ENCODE results near the gene BMP2K. TPM values are rescaled to one million over a fixed set of nuclear protein-coding genes. Genes with fewer than 3 reads are reported as not detected.

The BMP2K gene
- total RNA-seq, 1 donor: 85.1 TPM

DNA sequence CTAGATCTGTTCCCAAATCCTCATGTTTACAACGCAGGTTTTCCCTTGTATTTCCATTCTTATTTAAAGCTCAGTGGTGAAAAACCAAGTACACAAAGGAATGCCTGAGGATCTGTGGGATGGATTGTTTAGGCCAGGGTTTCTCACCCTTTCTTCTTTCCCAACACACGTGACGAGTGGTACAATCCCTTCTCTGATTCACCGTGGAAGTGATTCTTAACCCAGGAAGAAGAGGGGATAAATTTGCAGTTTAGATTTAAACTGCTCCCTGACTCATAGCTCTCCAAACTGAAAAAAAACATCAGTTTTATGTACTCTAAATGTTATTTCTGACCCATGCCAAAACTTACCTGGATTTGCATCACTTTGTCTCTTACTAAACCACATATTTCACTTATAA lies 146.1 kb downstream of the BMP2K start:
- no peak overlapping the region for H3K4me3 ChIP-seq (ENCODE audit: low read depth, low read length)
- TF ChIP-seq, protein P1, sequence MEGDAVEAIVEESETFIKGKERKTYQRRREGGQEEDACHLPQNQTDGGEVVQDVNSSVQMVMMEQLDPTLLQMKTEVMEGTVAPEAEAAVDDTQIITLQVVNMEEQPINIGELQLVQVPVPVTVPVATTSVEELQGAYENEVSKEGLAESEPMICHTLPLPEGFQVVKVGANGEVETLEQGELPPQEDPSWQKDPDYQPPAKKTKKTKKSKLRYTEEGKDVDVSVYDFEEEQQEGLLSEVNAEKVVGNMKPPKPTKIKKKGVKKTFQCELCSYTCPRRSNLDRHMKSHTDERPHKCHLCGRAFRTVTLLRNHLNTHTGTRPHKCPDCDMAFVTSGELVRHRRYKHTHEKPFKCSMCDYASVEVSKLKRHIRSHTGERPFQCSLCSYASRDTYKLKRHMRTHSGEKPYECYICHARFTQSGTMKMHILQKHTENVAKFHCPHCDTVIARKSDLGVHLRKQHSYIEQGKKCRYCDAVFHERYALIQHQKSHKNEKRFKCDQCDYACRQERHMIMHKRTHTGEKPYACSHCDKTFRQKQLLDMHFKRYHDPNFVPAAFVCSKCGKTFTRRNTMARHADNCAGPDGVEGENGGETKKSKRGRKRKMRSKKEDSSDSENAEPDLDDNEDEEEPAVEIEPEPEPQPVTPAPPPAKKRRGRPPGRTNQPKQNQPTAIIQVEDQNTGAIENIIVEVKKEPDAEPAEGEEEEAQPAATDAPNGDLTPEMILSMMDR (IDR thresholded peaks at IDR 0.05; ENCODE audit: insufficient read depth, low read length): no peak
- peak; percentile 37 for DNase-seq (ENCODE audit: low read depth)

DNA sequence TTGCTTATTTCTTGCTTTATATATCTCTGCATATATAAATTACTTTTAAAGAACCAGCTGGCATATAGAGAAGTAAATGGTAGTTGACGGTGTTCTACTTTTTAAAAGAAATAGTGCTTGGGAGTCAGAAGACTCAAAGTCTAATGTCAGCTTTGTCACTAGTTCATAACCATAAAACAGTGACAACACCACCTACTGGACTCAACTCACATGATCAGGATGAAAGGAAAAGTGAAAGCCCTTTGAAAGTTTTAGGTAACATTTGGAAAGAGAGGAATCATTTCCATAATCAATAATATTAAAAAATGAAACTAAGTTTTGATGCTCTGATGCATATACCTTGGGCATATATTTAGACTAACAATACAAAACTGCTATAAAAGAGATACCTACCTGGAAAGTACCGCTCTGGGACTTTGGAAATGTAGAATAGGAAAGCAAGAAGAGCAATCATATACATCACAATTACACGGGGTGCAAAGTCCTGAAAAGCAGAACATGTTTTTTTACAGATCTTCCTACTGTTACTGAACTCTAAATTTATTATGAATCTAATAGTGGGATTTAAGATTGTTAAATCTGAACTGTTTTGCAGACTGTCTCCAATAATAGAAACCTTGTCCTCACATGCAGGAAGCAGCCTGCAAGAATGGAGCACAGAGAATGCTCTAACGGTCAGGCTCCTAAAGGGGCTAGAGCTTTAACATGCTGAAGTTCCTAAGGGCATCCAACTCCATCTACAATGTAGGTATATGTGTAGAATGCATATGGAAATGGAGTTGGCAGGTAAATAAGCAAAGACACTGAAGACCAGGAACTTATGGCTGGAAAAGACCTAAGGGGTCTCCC lies 147.5 kb downstream of the BMP2K start:
- no peak overlapping the region for H3K4me3 ChIP-seq (ENCODE audit: low read depth, low read length)
- DNase-seq (ENCODE audit: low read depth): no peak
- TF ChIP-seq, protein P1 (IDR thresholded peaks at IDR 0.05; ENCODE audit: insufficient read depth, low read length): no peak

DNA sequence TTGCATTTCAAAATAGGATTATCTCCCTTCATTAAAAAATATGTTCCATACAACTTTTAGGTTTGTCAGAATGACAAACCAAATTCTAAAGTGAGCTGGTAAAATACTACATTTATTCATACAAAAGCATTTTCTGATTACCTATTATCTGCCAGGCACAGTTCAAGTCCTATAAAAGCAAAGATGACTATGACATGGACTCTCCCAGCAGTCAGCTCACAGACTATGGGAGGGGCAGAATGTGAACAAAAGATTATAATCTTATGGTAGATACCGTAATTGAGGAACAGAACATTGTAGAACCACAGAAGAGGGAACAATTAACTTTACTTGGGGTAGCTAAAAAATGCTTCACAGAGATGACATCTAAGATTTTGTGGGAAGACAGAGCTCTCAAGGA lies 150.7 kb downstream of the BMP2K start:
- no peak for DNase-seq (ENCODE audit: low read depth)
- TF ChIP-seq, protein P1 (IDR thresholded peaks at IDR 0.05; ENCODE audit: insufficient read depth, low read length): no peak

DNA sequence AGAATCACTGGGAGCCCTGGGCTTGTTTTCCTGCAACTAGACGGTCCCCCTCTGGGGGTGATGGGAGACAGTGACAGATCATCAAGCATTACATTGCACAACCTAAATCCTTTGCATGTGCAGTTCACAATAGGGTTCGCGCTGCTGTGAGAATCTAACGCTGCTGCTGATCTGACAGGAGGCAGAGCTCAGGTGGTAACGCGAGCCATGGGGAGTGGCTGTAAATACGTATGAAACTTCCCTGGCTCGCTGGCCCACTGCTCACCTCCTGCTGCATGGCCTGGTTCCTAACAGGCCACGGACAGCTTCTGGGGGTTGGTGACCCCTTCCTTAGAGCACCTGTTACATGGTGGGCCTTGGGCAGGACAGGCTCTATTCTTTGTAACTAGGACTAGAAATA lies 152.7 kb downstream of the BMP2K start:
- DNase-seq (ENCODE audit: low read depth): no peak
- no peak overlapping the region for H3K4me3 ChIP-seq (ENCODE audit: low read depth, low read length)
- TF ChIP-seq, protein P1 (IDR thresholded peaks at IDR 0.05; ENCODE audit: insufficient read depth, low read length): no peak

More for the DNA sequence above, 150.7 kb downstream of the BMP2K start:
- H3K4me3 ChIP-seq (ENCODE audit: low read depth, low read length): no peak overlapping the region

DNA sequence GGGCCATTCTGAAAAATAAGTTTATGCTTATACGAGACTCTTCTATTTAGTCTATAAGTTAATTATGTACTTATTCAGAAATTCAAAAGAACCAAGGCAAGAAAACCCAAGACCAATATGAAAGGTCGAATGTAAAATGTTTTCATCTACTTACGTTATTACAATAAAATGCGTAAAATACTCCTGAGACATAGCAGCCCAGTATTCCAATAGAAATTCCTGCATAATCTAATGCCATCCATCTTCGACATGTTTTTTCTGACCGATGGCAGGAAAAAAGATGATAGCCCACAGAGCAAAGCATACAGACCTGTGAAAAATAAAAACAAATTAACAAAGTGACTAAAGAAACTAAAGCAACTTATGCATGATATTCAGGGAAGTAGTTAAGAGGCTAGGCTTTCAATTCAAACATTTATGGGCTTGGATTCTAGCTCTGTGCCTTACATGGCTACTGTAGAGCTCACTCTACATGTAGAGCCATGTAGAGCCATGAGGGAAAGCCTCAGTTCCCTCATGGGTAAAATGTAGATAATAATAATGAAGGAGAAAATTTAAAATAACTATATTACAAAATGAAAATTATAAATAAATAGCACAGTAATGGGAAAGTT lies 154.0 kb downstream of the BMP2K start:
- DNase-seq (ENCODE audit: low read depth): no peak
- H3K4me3 ChIP-seq (ENCODE audit: low read depth, low read length): no peak overlapping the region
- TF ChIP-seq, protein P1 (IDR thresholded peaks at IDR 0.05; ENCODE audit: insufficient read depth, low read length): no peak

DNA sequence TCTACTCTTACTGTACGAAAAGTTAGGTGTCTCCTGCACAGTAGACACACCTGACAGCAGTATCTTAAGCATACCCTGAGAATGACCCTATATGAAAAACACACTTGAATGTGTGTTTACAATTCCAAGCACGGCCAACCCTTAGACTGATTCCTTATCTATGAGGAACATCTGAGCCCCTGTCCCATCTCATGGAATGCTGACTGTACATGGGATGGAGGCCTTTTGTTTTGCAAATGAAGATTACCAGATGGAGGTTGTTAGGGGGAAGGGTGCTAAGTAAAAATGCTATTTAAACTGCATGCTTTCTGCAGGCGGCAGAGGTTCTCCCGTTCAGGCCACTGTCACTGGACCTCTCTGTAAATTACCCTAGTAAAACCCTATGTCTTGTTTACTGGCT lies 160.8 kb downstream of the BMP2K start:
- H3K4me3 ChIP-seq (ENCODE audit: low read depth, low read length): no peak overlapping the region
- DNase-seq (ENCODE audit: low read depth): no peak
- TF ChIP-seq, protein P1 (IDR thresholded peaks at IDR 0.05; ENCODE audit: insufficient read depth, low read length): no peak

All from fibroblast of the aortic adventitia (primary cell).